HG03565 (cell line): ENCODE data around the gene AP4B1.
"Not testable (repeated sequence)": the region's sequence is repeated elsewhere in the genome, so short reads cannot be mapped to it uniquely, and the experiment has no call there.

Experiments used
- ATAC-seq: cut with Tn5 transposase; IDR thresholded peaks from one replicate; pipeline ENCODE4 v1.9.1; 2021; ENCODE audit warnings: mild to moderate bottlenecking, moderate library complexity; ENCODE audit not compliant: unreplicated experiment

The AP4B1 gene

DNA sequence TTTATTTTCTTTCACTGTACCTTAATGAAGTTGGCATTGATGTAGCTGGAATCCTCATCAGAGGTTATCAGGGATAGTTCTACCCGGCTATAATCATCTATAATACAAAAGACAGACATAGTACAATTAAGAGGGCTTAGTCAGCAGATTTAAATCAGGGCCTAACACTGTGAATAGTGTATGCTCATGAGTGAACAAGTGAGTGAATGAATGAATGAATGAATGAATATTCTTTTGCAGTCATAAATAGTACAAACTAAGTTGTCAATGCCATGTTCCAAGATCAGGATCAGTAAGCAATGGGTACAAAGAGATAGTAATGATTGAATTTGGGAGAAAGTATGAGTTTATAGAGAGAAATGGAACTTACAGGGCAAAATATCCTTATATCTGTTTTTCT is 45.6 kb downstream of the AP4B1 start:
- ATAC-seq = no peak

DNA sequence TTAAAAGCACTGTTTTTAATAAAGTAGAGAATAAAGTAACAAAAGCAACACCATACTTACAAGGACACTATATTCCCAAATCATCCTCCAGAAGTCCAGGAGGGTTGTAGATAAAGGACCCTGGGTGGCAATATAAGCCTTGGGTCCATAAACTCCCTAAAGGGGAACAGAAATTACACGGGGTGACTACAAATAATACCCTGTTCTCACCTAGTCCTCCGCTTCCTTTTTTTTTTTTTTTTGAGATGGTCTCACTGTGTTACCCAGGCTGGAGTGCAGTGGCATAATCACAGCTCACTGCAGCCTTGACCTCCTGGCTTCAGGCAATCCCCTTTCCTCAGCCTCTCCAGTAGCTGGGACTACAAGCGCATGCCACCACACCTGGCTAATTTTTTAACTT is 46.2 kb downstream of the AP4B1 start:
- no peak for ATAC-seq

DNA sequence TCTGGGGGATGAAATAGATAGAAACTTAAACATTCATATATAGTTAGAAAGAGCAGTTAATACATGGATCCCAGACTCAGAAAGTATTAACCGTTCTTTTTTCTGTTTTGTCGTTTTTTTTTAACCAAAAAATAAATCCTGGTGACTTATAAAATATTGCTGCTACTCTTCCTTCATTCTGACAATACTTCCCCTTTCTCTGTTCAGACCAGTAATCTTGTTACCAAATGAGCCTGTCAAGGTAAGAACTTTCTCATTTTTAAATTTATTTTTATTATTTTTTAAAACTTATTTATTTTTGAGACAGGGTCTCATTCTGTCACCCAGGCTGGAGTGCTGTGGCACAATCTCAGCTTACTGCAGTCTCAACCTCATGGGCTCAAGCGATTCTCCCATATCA is 46.8 kb downstream of the AP4B1 start:
- no peak for ATAC-seq

DNA sequence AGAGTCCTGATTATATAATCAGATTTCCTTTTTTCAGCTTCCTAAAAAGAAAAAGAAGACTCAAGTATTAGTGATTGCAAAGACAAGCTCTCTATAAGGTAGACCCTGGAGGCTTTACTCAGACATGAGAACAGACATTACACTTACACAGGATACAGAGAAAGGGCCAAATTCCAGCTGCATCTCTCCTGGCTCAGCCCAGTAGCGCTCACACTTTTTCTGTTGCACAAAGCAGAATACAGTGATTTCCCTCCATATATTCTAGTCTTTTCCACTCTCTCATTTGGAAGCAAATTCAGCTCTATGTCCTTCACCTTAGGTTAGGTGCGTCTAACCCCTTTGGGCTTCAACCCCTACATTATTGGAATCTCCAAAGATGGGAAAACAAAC is 48.2 kb downstream of the AP4B1 start:
- no peak for ATAC-seq

DNA sequence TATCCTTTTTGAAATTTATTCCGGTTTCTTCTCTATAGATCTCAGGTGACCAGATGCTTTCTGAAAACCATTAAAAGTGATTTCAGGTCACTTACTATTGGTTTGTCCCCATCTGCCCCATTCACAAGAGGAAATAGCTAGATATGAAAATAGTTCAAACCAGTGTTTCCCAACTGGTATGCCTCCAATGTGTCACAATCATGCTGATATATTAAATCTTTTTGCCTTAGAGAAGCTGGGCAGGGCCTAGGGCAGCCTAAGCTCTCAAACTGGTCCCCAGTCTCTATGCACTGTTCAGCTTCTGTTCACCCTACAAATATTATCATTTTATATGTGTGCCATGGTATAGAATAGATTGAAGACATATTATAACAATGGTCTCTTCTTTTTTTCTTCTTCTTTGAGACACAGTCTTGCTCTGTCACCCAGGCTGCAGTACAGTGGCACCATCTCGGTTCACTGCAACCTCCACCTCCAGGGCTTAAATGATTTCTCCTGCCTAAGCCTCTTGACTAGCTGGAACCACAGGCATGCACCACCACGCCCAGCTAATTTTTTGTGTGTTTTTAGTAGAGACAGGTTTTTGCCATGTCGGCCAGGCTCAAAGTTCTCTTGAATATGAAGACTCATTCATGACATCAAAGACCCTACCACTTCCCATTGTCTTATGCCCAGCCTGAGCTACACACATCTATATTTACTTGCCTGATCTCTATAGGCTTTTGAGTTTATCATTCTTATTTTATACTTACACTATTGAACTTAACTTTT is 48.8 kb downstream of the AP4B1 start:
- ATAC-seq = no peak

DNA sequence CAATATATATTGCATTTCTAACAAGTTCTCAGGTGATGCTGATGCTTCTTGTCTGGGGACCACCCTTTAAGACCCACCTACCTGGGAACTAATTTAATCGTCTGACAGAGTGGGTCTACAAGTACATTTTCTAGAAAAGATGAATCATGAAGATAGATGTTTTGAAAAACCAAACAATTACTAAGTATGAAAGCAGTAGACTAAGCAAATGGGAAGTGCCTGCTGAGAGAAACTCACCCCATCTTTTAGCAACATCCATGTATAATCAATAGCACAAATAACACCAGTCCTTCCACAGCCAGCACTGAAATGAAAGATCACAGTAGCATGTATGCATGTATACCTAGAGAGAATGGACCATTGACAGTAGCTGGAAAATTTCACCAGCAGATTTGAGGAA is 50.4 kb downstream of the AP4B1 start:
- no peak for ATAC-seq

DNA sequence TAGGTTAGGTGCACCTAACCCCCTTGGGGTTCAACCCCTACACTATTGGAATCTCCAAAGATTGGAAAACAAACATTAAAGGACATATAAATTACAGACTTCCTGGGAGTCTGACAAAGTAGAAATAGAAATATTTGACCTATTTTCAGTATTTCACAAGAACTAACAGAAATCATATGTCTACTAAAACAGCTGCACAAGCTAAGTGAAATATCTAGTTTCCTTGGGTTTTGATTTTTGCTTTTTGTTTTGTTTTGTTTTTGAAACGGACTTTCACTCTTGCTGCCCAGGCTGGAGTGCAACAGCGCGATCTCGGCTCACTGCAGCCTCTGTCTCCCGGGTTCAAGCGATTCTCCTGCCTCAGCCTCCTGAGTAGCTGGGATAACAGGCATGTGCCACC is 51.9 kb downstream of the AP4B1 start:
- not testable (repeated sequence) for ATAC-seq

DNA sequence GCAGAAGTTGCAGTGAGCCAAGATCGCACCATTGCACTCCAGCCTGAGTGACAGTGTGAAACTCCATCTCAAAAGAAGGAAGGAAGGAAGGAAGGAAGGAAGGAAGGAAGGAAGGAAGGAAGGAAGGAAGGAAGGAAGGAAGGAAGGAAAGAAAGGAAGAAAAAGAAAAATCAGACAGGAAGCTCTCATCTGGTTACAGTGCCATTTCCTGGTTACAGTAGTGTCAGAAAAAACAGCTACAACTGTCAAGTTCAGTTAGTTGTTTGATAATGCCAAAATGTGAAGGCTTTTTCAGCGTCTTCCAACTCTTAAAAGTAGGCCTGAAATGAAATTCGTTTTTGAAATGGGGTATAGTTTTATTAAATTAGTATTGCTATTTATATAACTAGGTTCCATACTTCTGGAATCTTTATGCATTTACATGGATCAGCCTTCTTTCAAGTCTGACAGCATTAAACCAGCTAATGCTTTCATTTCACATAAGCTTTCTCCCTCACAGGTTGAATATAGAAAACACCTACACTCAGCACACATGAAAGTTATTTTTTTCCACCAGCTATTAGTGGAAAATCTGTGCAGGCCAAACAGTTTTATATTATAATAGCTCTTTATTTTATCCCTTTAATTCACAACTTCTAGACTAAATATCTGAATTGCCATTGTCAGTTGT is 54.3 kb downstream of the AP4B1 start:
- ATAC-seq = no peak

DNA sequence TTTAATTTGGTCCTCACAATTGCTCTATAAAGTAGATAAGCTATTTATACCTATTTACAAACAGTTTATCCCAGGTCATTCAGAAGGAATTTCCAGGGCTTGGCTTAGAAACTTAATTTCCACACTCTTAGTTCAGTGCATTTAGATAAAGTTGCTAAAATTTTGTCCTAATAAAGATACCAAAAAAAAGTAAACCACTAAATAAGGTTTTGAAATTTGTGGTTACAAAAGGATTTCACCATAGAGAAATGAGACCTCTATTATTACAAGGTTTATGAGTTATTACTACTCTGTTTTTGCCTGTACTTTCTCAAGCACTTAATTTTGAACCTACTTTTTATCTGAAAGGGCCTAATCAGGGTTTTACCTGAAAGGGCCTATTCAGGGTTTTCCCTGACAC is 55.5 kb downstream of the AP4B1 start:
- no peak for ATAC-seq

DNA sequence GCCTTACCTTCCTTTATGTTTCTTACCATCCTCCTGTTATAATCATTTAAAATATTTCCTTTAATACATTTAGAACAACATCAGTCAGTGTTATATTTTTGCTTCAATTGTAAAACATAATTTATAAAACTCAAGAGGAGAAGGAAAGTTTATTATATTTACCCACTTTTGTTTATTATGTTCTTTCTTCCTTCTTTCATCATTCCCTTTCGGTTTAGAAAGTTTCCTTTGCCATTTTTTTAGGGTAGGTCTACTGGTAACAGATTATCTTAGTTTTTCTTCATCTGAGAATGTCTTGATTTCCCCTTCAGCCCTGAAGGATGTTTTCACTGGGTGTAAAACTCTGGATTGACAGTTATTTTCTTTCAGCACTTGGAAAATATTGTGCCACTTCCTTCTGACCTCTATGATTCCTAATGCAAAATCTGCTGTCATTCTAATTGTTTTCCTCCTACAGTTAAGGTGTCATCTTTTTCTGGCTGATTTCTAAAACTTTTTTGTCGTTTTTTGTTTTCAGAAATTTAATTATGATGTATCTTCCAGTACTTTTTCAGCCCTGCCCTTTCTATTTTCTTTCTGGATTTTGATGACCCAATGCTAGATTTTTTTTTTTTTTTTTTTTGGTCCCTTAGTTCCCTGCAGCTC is 58.1 kb downstream of the AP4B1 start:
- no peak for ATAC-seq
